Right lobe of liver (tissue), 6 donors: Measurements from ENCODE around the gene ASAP2. TPM values are rescaled to one million over a fixed set of nuclear protein-coding genes. Genes with fewer than 3 reads are reported as not detected.

Experiments used
- ATAC-seq, 4 donors: fragments of 200-7000 bp; cut with Tn5 transposase; one replicate each; pipeline ENCODE4 v1.9.1; 2020; ENCODE audit warnings: mild to moderate bottlenecking in 4 of 4, moderate library complexity in 4 of 4
- DNase-seq, 3 donors: peaks; one replicate each; pipeline ENCODE4 v3.0.0-alpha.2; 2020
- H3K27ac ChIP-seq, 3 donors: fragments of 200-600 bp; one replicate each; pipeline ENCODE4 v1.8.0; 2022
- H3K27me3 ChIP-seq, 2 donors: fragments of 200-600 bp; one replicate each; pipeline ENCODE4 v1.8.0; 2022
- H3K36me3 ChIP-seq, 4 donors: fragments of 200-600 bp; sonication (generic) in 1 of 4; one replicate each; pipeline versions ENCODE4 v1.5.1 to v1.8.0; 2017 to 2022; ENCODE audit warnings: control low read depth in 1 of 4
- H3K4me1 ChIP-seq, 4 donors: fragments of 200-600 bp; sonication (generic) in 1 of 4; one replicate each; pipeline versions ENCODE4 v1.5.1 to v1.8.0; 2017 to 2022; ENCODE audit warnings: control low read depth in 1 of 4
- H3K4me3 ChIP-seq, 3 donors: fragments of 200-600 bp; one replicate each; pipeline ENCODE4 v1.8.0; 2022
- H3K9me3 ChIP-seq, 4 donors: fragments of 200-600 bp; sonication (generic) in 1 of 4; one replicate each; pipeline versions ENCODE4 v1.5.1 to v1.8.0; 2017 to 2022; ENCODE audit warnings: control low read depth in 1 of 4
- CTCF ChIP-seq, 4 donors: fragments of 200-600 bp in 3 of 4; fragments of 450-650 bp in 1 of 4; IDR thresholded peaks; one replicate each; pipeline versions ENCODE4 v1.5.1 to v1.8.0; 2016 to 2022; ENCODE audit warnings: antibody characterized with exemption in 4 of 4, mild to moderate bottlenecking in 2 of 4
- POLR2A ChIP-seq: fragments of 450-650 bp; IDR thresholded peaks from one replicate; pipeline ENCODE4 v1.6.1; 2017; ENCODE audit warnings: antibody characterized with exemption, mild to moderate bottlenecking
- WGBS: methylation state at CpG from one replicate; pipeline ENCODE4 v1.1.6; 2018; ENCODE audit warnings: low coverage, low lambda C conversion rate; ENCODE audit not compliant: insufficient coverage; ENCODE audit errors: missing lambda C conversion rate; 5-methylcytosine and 5-hydroxymethylcytosine counted together
- intact Hi-C, 2 donors: fragments of 100-400 bp; cut with DNase I; formaldehyde crosslinking; loops; one replicate each; pipeline versions ENCODE4 v1.11.2 to v1.14.1; 2022
- total RNA-seq, 6 experiments: library from RNA; depleted of rRNA in 2 of 6; stranded (reverse); fragments of >200 nt in 2 of 6; fragmentation: NEBNext Ultra II Directional in 3 of 6; extraction: Animal tissue kit (Norgen Biotek cat#: 25700) in 3 of 6; gene quantifications; one replicate each; pipeline versions ENCODE4 v1.1.0 to v1.2.4, GENCODE V29; 2016 to 2023
- donor health status: DM: no; HTN: yes; CAD: no.
- donor health status: DM: no; HTN: no; CAD: no.
- donor health status: DM: no; HTN: no; CAD: no.
- donor health status: DM: no; HTN: yes; CAD: no.
- donor health status: DM: no; HTN: yes; CAD: no.

ASAP2 gene
- total RNA-seq, 6 experiments from 2014 or later = 2.4 to 5.2 (median 3.9) TPM

DNA sequence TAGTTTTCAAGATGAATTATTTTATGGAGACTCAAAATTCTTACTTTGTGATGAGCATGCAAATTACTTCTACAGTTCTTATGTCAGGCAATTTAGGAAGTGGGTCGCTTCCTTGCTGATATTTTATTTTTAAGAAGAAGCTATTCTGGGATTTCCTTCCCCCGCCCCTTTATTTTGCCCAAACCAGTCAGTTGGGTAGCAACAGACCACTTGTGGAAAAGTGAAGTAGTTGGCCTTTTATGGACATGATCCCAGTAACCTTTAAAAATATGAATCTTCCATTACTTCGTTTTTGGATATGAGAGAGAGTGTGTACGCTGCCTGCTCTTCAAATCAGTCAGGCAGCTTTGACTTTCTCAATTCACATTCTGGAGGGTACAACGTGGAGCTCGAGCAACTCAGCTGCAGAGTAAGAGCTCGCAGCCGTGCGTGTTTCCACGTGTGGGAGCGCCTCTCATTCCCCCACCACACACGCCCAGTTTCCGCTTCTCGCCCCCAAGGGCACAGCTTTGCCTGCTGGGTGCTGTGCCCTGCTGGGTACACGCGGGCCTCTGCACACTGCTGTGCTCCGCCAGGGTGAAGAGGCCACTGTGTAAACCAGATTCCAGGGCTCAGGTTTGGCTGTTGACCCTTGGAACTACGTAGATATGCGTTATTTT lies 124.1 kb downstream of the ASAP2 start:
- Histone ChIP-seq H3K4me1 (peaks cover 0 to 13% (median 4%) of the 10 kb centered on the region in 4 donors), H3K4me3 (no peak overlapping the region), H3K9me3 (no peaks in the 10 kb centered on the region), H3K27ac (no peak overlapping the region), H3K27me3 (no peaks in the 10 kb centered on the region), H3K36me3 (no peaks in the 10 kb centered on the region)
- 64% methylated on average over 8 of the region's 19 CpGs for WGBS
- ATAC-seq (no peak), DNase-seq (no peak)
- TF ChIP-seq POLR2A (no peak), CTCF (IDR thresholded peaks at IDR 0.05) (no peak)
- intact Hi-C loops = loop anchor here (10.0 kb wide), 2 partner anchors 126 to 186 kb away; partner anchors contain the start of gene ASAP2 (in 1 of the 2)

DNA sequence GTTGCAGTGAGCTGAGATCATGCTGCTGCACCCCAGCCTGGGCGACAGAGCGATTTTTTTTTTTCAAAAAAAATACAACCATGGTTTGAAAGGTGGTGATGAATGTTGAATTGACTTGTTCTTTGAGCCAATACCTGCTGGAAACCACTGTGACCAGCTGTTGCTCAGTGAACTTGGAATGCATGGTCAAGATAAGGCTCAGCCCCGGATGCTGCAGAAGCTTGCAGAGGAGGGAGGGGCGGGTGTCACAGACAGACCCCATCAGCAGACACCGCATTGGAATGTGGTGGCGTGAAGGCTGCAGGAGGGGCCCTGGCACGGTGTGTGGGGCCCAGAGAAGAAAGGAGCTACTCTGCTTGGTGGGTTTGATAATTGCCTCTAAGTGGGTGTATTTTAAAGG lies 125.1 kb downstream of the ASAP2 start:
- H3K9me3 ChIP-seq = no peaks in the 10 kb centered on the region
- ATAC-seq (no peak), DNase-seq (no peak)
- H3K27ac ChIP-seq = no peak overlapping the region
- H3K27me3 ChIP-seq = no peaks in the 10 kb centered on the region
- TF ChIP-seq POLR2A = no peak
- TF ChIP-seq CTCF (IDR thresholded peaks at IDR 0.05) = no peak
- no peak overlapping the region for H3K4me3 ChIP-seq
- peaks cover 0 to 22% (median 6%) of the 10 kb centered on the region in 4 donors for H3K4me1 ChIP-seq
- no peaks in the 10 kb centered on the region for H3K36me3 ChIP-seq
- intact Hi-C loops = loop anchor here (10.0 kb wide), 2 partner anchors 127 to 187 kb away; partner anchors contain the start of gene ASAP2 (in 1 of the 2)
- 77% methylated on average over 7 of the region's 7 CpGs for WGBS

DNA sequence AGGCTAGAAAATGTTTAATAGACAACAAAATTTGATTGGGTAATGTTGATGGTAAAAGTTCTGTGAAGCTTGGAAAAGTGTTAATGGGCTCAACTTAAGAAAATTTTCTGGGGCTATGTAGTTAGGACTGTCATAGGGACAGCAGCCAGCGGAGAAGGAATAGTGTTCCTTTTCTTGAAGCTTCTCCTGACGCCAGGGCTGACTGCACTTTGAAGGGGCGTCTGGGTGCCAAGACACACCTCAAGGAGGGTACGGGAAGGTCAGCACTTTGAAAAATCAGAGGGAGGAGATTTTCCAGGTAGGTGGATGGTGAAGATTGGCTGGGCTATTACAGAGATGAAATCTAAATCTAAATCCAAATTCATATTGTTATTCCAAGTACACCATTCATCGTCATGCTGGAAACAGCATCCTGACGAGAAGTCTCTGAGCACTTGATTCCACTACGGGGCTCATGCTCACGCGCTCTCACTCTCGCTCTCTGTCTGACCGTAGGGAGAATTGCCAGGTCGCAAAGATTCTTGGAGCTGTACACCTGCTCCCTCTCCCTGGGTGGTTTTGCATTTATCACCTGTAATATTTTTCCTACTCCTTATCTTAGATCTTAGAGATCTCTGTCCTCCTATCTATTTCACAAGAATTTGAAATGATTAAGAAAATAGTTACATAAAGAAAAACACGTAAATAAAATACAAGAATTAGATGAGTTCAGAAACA lies 125.7 kb downstream of the ASAP2 start:
- no peaks in the 10 kb centered on the region for H3K9me3 ChIP-seq
- H3K36me3 ChIP-seq = no peaks in the 10 kb centered on the region
- WGBS = 88% methylated on average over 13 of the region's 13 CpGs
- H3K27ac ChIP-seq = no peak overlapping the region
- TF ChIP-seq POLR2A = no peak
- no peak for TF ChIP-seq CTCF (IDR thresholded peaks at IDR 0.05)
- H3K27me3 ChIP-seq = no peaks in the 10 kb centered on the region
- DNase-seq = no peak
- intact Hi-C loops = loop anchor here (10.0 kb wide), 2 partner anchors 127 to 187 kb away; partner anchors contain the start of gene ASAP2 (in 1 of the 2)
- H3K4me3 ChIP-seq = no peak overlapping the region
- H3K4me1 ChIP-seq = peaks cover 0 to 27% (median 7%) of the 10 kb centered on the region in 4 donors
- ATAC-seq = no peak

GRCh38 chr2:9332853-9333245 lies 126.2 kb downstream of the ASAP2 start:
- H3K9me3 ChIP-seq = no peaks in the 10 kb centered on the region
- H3K36me3 ChIP-seq = no peaks in the 10 kb centered on the region
- no peak for DNase-seq
- intact Hi-C loops = loop anchor here (10.0 kb wide), 2 partner anchors 128 to 188 kb away; partner anchors contain the start of gene ASAP2 (in 1 of the 2)
- peaks cover 0 to 33% (median 10%) of the 10 kb centered on the region in 4 donors for H3K4me1 ChIP-seq
- TF ChIP-seq CTCF (IDR thresholded peaks at IDR 0.05) (no peak), POLR2A (no peak)
- 69% methylated on average over 6 of the region's 6 CpGs for WGBS
- ATAC-seq = no peak
- H3K4me3 ChIP-seq = no peak overlapping the region
- H3K27ac ChIP-seq = no peak overlapping the region
- H3K27me3 ChIP-seq = no peaks in the 10 kb centered on the region
